ENCODE measurements around the gene SLC39A5. TPM values are rescaled to one million over a fixed set of nuclear protein-coding genes. Genes with fewer than 3 reads are reported as not detected.

Gene SLC39A5
- total and polyA plus RNA-seq, 2 of the 13 experiments (the other 11 are each of a cell fraction or from before 2014, with no cell fraction given), result 59.7 to 101 TPM

DNA sequence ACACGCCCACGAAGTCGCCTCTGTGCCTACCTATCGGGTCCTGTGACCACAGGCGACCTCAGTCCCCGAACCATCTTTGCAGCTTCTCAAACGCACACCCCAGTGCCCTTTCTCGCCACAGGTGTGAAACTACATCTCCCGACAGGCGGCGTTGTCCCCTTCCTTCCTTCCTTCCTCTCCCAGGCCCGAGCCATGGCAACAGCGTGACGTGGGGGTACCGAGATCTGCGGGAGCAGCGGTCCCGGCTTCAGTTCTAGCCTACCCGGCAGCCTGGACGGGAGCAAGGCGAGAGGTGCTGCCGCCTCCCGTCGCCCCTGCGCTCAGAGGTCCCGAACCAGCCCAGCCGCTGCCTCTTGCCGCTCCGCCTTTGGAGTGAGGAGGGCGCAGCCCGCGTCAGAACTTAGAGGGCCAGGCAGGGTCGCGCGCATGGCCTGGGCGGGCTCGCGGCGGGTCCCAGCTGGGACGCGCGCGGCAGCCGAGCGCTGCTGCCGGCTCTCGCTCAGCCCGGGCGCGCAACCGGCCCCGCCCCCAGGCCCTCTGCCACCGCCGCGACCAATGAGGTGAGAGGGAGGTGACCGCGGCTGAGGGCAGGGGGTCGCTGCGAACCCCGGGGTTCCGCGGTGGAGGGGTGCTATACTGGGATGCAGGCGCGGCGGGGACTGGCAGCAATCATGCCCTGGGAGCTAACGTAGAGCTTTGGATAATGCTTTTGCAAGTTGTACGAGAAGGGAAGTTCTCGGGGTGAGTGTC, 37.0 kb downstream of the SLC39A5 start, which contains the start of gene COQ10A (continued):
- TF ChIP-seq, protein P1, sequence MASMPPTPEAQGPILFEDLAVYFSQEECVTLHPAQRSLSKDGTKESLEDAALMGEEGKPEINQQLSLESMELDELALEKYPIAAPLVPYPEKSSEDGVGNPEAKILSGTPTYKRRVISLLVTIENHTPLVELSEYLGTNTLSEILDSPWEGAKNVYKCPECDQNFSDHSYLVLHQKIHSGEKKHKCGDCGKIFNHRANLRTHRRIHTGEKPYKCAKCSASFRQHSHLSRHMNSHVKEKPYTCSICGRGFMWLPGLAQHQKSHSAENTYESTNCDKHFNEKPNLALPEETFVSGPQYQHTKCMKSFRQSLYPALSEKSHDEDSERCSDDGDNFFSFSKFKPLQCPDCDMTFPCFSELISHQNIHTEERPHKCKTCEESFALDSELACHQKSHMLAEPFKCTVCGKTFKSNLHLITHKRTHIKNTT (CRISPR knock-in tag; IDR thresholded peaks at IDR 0.05), result no peak
- TF ChIP-seq TAF1 (CRISPR knock-in tag; IDR thresholded peaks at IDR 0.05) (peak; percentile 91), ZIK1 (CRISPR knock-in tag; IDR thresholded peaks at IDR 0.05; ENCODE audit: borderline replicate concordance, low read depth) (no peak; the same call in 1 of the 2 replicates), RFXAP (CRISPR knock-in tag; IDR thresholded peaks at IDR 0.05; ENCODE audit: borderline replicate concordance) (peak; percentile 98), ZNF253 (CRISPR knock-in tag; IDR thresholded peaks at IDR 0.05; ENCODE audit: borderline replicate concordance) (no peak), ZNF792 (CRISPR knock-in tag; IDR thresholded peaks at IDR 0.05) (peak; percentile 89), STAT5B (CRISPR knock-in tag; IDR thresholded peaks at IDR 0.05) (no peak), GATAD1 (CRISPR knock-in tag; IDR thresholded peaks at IDR 0.05) (peak; percentile 54), SOX6 (IDR thresholded peaks at IDR 0.05) (no peak), SOX6 (CRISPR knock-in tag; IDR thresholded peaks at IDR 0.05) (peak; percentile 60), MBD4 (IDR thresholded peaks at IDR 0.05; ENCODE audit: borderline replicate concordance, low read length) (no peak), HOXA5 (CRISPR knock-in tag; IDR thresholded peaks at IDR 0.05) (no peak), ZNF282 (IDR thresholded peaks at IDR 0.05; ENCODE audit: partially characterized antibody) (no peak), ESRRA (CRISPR knock-in tag; IDR thresholded peaks at IDR 0.05; ENCODE audit: low read depth) (no peak; the same call in none of the 2 replicates)
- TF ChIP-seq, protein P2, sequence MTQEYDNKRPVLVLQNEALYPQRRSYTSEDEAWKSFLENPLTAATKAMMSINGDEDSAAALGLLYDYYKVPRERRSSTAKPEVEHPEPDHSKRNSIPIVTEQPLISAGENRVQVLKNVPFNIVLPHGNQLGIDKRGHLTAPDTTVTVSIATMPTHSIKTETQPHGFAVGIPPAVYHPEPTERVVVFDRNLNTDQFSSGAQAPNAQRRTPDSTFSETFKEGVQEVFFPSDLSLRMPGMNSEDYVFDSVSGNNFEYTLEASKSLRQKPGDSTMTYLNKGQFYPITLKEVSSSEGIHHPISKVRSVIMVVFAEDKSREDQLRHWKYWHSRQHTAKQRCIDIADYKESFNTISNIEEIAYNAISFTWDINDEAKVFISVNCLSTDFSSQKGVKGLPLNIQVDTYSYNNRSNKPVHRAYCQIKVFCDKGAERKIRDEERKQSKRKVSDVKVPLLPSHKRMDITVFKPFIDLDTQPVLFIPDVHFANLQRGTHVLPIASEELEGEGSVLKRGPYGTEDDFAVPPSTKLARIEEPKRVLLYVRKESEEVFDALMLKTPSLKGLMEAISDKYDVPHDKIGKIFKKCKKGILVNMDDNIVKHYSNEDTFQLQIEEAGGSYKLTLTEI (CRISPR knock-in tag; conservative IDR thresholded peaks at IDR 0.05), result no peak
- TF ChIP-seq, protein P3, sequence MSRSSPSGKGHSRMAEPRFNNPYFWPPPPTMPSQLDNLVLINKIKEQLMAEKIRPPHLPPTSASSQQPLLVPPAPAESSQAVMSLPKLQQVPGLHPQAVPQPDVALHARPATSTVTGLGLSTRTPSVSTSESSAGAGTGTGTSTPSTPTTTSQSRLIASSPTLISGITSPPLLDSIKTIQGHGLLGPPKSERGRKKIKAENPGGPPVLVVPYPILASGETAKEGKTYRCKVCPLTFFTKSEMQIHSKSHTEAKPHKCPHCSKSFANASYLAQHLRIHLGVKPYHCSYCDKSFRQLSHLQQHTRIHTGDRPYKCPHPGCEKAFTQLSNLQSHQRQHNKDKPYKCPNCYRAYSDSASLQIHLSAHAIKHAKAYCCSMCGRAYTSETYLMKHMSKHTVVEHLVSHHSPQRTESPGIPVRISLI (CRISPR knock-in tag; IDR thresholded peaks at IDR 0.05; ENCODE audit: borderline replicate concordance), result peak; percentile 37; the same call in 1 of the 2 replicates
- TF ChIP-seq, protein P4, sequence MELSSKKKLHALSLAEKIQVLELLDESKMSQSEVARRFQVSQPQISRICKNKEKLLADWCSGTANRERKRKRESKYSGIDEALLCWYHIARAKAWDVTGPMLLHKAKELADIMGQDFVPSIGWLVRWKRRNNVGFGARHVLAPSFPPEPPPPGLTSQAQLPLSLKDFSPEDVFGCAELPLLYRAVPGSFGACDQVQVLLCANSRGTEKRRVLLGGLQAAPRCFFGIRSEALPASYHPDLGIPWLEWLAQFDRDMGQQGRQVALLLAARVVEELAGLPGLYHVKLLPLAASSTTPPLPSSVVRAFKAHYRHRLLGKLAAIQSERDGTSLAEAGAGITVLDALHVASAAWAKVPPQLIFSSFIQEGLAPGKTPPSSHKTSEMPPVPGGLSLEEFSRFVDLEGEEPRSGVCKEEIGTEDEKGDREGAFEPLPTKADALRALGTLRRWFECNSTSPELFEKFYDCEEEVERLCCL (CRISPR knock-in tag; IDR thresholded peaks at IDR 0.05; ENCODE audit: borderline replicate concordance), result peak; percentile 45; the same call in 1 of the 2 replicates
- TF ChIP-seq, protein P5, sequence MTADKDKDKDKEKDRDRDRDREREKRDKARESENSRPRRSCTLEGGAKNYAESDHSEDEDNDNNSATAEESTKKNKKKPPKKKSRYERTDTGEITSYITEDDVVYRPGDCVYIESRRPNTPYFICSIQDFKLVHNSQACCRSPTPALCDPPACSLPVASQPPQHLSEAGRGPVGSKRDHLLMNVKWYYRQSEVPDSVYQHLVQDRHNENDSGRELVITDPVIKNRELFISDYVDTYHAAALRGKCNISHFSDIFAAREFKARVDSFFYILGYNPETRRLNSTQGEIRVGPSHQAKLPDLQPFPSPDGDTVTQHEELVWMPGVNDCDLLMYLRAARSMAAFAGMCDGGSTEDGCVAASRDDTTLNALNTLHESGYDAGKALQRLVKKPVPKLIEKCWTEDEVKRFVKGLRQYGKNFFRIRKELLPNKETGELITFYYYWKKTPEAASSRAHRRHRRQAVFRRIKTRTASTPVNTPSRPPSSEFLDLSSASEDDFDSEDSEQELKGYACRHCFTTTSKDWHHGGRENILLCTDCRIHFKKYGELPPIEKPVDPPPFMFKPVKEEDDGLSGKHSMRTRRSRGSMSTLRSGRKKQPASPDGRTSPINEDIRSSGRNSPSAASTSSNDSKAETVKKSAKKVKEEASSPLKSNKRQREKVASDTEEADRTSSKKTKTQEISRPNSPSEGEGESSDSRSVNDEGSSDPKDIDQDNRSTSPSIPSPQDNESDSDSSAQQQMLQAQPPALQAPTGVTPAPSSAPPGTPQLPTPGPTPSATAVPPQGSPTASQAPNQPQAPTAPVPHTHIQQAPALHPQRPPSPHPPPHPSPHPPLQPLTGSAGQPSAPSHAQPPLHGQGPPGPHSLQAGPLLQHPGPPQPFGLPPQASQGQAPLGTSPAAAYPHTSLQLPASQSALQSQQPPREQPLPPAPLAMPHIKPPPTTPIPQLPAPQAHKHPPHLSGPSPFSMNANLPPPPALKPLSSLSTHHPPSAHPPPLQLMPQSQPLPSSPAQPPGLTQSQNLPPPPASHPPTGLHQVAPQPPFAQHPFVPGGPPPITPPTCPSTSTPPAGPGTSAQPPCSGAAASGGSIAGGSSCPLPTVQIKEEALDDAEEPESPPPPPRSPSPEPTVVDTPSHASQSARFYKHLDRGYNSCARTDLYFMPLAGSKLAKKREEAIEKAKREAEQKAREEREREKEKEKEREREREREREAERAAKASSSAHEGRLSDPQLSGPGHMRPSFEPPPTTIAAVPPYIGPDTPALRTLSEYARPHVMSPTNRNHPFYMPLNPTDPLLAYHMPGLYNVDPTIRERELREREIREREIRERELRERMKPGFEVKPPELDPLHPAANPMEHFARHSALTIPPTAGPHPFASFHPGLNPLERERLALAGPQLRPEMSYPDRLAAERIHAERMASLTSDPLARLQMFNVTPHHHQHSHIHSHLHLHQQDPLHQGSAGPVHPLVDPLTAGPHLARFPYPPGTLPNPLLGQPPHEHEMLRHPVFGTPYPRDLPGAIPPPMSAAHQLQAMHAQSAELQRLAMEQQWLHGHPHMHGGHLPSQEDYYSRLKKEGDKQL (CRISPR knock-in tag; IDR thresholded peaks at IDR 0.05; ENCODE audit: low read depth), result no peak

Data from HepG2 (cell line).